Heart left ventricle (tissue), 13 donors: Measurements from ENCODE around the gene WDR86.

Experiments
- POLR2A ChIP-seq, 2 donors: fragments of 450-650 bp; IDR thresholded peaks; one replicate each; pipeline ENCODE4 v1.6.1; 2017; ENCODE audit warnings: antibody characterized with exemption in 2 of 2, mild to moderate bottlenecking in 2 of 2, moderate library complexity in 2 of 2
- TF ChIP-seq, protein P1 (sequence below), 12 donors: fragments of 200-600 bp; sonication (generic) in 4 of 12; IDR thresholded peaks; one replicate each; pipeline versions ENCODE4 v1.5.0 to v1.8.0; 2018 to 2022; ENCODE audit warnings: antibody characterized with exemption in 12 of 12, mild to moderate bottlenecking in 5 of 12
- donor health status: ischemic (EF 13 %, LVEDD 7.1; RV severe dilation, severe dysfunction).
- donor health status: DM: no; HTN: yes; CAD: no.
- donor health status: DM: no; HTN: no; CAD: no.
- donor health status: ischemic (EF 25% LVEDD 6.9; RV normal size, moderate dysfunction).
- donor health status: ischemic (EF 25% LVEDD 5.7; RV mildly dilated, moderate dysfunction).
- donor health status: ischemic (EF 35%, LVEDD 5.7; RV mildly dilated, moderate dysfunction).
- donor health status: nonischemic (EF 11% LVEDD 7.7; RV severe dilation, severe dysfunction).
- donor health status: DM: yes; HTN: yes; CAD: no.
- donor health status: PGD.
- donor health status: ischemic (EF 29% LVEDD 5.4; RV normal size, mild dysfunction).
- donor health status: nonischemic (EF 23%, LVEDD 6.1; RV moderate dilation, normal function).

DNA sequence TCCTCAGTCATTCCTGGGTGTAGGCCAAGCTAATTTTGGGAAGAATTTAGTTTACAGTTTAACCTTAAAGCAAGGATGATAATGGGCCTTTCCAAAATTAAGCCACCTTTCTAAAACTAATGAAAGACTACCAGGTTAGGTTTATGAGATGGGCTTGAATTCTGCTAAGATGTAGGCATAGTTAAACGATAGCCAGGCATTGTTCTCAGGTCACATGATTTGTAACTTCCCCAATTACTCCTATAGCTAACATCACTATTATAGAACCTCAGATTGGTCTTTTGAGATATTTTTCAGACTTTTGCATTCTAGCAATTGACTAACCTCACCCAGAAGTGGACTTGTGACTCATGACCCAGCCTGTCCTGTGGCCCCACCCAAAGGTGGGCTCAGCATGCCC is 75.2 kb downstream of the WDR86 start:
- TF ChIP-seq, protein P1, sequence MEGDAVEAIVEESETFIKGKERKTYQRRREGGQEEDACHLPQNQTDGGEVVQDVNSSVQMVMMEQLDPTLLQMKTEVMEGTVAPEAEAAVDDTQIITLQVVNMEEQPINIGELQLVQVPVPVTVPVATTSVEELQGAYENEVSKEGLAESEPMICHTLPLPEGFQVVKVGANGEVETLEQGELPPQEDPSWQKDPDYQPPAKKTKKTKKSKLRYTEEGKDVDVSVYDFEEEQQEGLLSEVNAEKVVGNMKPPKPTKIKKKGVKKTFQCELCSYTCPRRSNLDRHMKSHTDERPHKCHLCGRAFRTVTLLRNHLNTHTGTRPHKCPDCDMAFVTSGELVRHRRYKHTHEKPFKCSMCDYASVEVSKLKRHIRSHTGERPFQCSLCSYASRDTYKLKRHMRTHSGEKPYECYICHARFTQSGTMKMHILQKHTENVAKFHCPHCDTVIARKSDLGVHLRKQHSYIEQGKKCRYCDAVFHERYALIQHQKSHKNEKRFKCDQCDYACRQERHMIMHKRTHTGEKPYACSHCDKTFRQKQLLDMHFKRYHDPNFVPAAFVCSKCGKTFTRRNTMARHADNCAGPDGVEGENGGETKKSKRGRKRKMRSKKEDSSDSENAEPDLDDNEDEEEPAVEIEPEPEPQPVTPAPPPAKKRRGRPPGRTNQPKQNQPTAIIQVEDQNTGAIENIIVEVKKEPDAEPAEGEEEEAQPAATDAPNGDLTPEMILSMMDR (IDR thresholded peaks at IDR 0.05) = no peak
- no peak for TF ChIP-seq POLR2A (IDR thresholded peaks at IDR 0.05)
